Activated CD8-positive, alpha-beta memory T cell treated with anti-CD3 and anti-CD28 coated beads, Interleukin-2, amount 50 U/mL, for 4 hours (primary cell): ENCODE data around the gene MRGPRD.

Experiments used
- DNase-seq: peaks from one replicate; pipeline ENCODE4 v3.0.0-alpha.2; 2020

Gene MRGPRD

GRCh38 chr11:68980776-68981065 is at the start of gene MRGPRD:
Gene MRGPRD, minus strand, starts transcription at chr11:68980986. Its CDS starts 0 bp downstream, at chr11:68980986.
- DNase-seq: no peak

DNA sequence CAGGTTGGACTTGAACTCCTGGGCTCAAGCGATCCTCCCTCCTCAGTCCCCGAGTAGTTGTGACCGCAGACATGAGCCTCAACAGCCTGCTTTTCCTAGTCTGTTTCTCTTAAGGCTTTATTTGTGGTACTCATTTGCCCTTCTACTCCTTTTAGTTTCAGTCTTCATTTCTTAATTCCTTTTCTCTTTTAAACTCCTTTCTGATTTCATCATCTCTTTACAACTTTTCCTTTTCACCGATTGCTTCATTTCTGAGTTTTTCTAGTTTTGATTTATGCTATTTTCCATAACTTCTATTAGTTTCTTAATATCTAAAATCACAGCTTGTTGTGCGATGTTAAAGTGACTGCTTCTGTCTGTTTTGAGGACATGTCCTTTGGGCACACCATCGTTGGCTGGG is 49.5 kb upstream of the MRGPRD start:
- no peak for DNase-seq

DNA sequence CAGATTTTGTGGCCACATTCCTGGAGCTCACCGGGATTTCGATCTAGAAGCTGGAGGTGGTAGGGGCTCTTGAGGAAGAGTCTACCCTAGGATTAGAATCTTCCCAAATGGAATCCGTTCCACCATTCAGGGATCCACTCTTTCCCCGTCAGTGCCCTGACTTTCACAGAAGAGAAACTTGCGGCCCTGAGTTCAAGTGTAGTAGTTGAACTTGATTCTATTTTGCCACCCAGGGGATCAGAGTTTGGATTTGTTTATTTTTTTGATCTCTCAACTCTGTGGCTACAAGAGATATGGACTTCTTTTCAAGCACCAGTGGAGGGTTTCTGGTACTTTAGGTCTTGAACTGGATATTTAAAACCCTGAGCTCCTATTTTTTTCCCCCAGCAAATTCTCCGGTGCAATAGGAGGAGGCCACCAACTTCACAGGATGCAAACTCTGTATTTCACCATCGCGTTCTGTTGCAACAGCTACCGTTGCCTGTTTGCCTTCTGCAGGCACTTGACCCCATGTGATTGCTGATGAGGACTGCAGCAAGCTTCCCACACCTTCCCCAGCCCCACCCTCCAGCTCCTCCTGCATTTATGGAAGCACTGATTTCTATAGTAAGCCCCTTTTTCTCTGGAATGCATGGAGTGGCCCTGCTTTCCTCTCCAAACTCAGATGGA is 47.1 kb upstream of the MRGPRD start:
- DNase-seq: no peak

DNA sequence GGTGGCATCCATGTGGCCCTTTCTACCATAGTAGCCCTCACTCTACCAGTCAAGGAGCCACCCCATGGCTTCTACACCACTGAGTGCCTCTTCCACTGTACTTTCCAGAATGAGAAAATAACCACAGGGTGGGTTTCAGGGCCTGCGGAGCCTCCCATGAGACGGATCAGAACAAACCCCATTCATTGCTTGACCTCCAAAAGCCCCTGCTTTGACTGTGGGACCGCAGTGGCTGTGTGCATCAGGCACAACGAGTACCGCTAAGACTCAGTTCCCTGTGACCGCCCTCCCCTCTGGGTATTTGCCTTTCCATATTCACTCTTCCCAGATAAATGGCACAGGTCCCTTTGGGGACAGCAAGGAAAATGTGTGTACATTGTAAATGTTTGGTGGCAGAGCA is 43.7 kb upstream of the MRGPRD start:
- no peak for DNase-seq

DNA sequence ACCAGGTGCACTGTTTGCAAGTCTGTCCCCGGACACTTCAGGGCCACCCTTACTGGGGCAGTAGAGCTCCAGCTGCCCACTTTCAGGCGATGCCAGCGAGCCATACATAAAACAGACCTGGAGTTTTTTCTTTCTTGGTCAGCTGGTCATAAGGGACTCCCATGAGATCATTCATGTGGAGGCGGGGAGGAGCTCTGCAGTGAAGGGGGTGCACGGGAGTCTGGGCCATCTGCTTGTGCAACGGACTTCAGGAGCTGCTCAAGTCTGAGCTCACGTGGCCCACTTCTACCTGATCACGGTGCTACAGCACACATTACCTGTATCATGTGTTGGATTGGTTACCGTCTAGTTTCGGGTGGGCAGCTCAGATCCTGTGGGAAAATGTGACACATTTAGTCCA is 41.5 kb upstream of the MRGPRD start:
- no peak for DNase-seq

- no peak for DNase-seq
These were observed 38.1 kb upstream of the MRGPRD start for GRCh38 chr11:69018924-69019323.

GRCh38 chr11:69017951-69018350 is 37.2 kb upstream of the MRGPRD start:
- DNase-seq: no peak

DNA sequence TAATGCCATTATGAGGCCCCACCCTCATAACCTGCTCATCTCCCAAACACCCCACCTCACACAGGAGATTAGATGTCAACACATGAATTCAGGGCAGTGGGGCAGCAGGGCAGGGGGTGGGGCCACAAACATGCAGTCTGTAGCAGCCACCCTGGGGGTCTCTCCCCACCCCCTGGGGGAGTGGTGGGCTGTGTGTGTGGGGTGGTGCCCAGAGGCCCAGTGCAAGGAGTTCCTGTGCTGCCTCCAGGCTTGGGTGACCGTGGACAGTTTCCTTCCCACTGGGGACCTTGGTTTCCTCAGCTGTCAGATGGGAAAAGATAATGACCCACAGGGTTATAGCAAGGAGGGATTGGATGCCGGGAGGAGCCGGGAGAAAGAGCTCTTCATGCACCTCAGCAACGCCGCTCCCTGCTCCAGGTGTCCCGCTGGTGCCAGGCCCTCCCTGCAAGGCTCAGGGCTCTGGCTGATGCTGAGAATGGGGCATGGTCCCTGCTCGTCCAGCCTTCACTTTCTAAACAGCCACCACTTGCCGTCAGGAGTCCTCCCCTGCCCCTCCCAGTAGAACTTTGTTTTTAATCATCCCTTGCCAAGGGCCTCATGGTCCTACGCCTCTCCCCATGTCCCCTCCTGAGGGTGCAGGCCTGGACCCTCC is 34.2 kb upstream of the MRGPRD start:
- DNase-seq: no peak

GRCh38 chr11:69014084-69014851 is 33.5 kb upstream of the MRGPRD start:
- no peak for DNase-seq

DNA sequence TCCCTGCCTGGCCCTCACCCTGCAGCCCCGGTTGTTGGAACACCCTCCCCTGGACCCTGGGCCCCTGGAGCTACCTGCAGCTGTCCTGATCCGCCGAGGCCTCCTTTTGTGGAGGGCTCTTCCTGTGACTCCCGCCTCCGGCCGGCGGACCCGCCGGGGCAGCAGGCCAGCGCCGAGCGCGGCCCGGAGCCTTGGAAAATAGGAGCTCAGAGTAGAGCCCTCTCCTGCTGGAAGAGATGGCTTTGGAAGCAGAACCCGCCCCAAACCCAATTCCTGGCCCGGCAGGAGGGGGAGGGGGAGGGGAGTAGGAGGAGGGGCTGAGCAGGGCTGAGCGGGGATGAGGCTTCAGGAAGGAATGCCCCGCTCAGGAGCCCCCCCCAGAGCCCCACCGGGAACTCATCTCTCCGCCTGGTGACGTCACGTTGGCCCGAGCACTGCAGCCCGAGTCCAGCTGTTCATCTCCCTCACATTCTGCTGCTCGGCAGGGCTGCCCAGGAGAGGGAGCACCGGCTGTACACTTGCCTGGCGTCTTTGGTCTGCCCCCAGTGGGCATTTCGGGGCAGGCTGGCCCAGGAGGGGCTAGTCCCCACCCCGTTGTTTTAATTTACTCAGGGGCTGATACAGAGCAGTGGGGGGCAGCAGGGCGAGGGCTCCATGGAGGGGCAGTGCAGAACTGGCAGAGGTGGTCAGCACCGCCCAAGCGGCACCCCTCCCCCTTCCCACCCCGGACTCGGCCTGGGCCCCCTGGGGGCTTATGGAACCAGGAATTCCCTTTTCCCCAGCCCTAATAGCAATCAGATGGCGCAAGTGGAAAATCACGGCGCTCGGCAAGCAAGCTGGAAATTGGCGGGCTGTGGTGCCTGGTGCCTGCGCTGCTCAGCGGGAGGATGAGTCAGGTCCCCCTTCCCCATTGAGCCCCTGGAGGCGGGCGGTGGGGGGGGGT is 32.5 kb upstream of the MRGPRD start, which contains the start of gene MRGPRF:
TSS of gene MRGPRF (minus strand) at position 238 of the 943 bp plus-strand sequence. CDS start 3,345 bp downstream, outside the sequence.
- no peak for DNase-seq

DNA sequence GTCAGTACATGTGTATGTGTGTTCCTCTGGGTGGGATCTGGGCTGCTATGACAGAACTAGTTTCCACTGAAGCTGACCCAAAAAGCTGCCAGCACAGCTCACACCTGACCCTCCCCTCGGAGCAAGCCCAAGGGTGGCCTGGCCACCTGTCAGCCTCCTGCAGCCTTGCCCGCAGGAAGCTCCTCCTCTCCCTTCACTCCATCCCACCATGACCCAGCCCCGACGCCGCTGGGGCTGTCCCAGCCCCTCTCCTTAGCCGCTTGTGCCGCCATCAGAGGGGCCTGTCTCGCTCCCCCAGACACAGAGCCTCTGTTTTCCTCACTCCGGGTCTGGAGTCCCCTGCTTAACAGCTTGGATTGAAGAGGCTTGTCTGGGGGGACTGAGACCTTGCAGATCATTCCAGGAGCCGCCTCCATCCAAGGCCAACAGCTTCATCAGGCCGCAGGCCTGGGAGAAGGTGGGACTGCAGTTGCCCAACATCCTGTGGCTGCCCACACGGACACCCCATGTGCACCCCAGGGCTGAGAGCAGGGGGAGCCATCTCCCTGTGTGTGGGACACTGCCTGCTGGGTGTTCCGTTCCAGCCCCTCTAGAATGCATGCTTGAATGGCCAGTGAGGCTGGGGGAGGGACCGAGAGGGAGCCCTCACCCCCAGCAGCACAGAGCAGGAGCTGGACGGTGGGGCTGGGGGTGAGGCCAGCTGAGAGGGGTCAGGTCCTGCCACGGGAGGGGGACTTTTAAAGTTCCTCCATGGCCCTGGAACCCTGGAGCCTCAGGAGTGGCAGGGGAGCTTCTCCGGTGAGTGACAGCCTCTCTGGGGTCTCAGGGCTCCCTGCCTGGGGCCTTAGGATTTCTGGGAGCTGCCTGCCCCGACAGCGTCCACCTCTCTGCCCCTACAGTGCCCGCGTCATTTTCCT is 31.6 kb upstream of the MRGPRD start:
- no peak for DNase-seq

- DNase-seq: no peak
These were observed 30.9 kb upstream of the MRGPRD start for GRCh38 chr11:69011624-69012091.

DNA sequence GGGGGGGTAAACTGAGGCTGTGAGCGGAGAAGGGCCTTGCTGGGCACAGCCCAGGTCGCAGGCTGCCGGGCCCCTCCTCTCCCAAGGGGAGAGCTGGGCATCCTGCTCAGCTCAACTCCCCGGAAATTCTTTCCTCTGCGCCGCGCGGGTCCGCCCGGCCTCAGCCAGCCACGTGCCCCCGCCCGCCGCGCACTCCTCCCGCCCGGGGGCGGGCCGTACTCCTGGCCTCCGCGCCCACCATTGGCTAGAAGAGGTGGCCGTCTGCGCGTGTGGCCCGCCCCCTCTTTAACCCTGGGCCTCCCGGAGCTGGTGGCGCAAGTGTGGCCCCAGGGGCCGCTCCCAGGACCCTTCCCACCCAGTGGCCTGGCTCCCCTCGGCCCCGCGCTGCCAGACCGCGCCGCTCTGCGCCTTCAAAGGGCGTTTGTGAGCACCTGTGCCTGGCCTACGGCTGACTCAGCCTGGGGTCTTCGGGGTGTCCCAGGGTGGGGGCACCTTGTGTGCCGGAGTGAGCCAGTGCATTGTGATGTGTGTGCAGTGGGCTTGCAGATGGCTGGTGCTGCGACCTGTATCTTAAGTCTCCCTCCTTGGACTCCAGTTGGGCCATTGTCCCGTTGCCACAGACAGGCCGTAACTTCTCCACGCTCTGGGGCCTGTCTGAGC is 30.3 kb upstream of the MRGPRD start:
- no peak for DNase-seq

DNA sequence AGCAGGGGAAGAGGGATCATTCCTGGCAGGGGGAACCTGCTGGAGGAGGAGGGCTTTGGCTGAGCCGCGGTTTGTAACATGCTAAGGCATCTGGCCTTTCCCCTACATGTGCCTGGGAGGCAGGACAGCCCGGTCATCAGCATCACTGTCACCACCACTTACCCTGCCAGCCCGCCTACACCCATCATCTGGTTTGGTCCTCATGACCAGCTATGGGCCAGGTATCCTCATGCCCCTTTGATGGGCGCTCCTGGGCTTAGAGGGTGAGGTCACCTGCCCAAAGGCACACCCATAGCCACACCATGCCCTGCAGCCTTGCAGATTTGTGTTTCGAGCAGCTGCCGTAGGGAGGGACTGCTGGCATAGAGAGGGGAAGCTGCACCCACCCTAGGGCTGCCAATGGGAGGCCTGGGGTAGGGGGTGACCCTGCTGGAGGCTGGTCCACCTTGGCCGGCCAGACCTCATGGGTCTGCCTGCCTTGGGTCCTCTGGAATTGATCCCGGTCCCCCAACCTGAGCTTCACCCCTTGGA is 29.6 kb upstream of the MRGPRD start:
- no peak for DNase-seq

- peak; percentile 13 for DNase-seq
These were observed 28.8 kb upstream of the MRGPRD start for GRCh38 chr11:69009441-69010211.

- DNase-seq: peak; percentile 11
These were observed 28.1 kb upstream of the MRGPRD start for GRCh38 chr11:69008737-69009440.

DNA sequence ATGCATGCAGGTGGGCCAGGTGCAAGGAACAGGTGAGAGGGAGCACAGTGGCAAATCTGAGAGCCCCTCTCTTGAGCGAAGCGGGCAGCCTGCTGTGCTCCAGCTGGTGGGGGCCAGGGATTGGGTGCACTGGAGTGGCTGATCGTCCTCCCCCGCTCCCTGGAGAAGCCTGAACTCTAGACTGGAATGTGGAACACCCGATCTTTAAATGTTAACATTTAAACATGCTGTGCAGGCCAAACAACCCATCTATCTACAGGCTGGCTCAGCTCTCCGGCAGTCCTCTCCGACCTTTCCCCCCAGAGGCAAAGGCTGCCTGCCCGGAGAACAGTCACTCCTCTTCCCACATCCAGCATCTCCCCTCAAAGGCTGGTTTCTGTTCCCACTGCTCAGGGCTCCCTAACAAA is 27.2 kb upstream of the MRGPRD start:
- DNase-seq: no peak

DNA sequence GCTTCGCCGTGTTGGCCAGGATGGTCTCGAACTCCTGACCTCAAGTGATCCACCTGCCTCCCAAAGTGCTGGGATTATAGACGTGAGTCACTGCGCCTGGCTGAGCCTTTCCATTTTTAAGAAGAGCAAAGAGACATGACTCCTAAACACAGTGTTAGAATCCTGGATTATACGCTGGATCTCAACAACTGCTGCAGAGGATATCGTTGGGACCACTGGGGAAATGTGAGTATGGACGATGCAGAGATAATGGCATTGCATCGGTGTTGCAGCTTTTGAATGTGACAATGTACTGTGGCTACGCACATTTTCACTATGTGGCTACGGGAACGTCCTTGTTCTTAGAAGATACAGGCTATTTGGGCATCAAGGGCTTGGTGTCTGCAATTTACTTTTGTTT is 26.0 kb upstream of the MRGPRD start:
- no peak for DNase-seq

- DNase-seq: peak; percentile 7
These were observed 25.0 kb upstream of the MRGPRD start for GRCh38 chr11:69005631-69006368.
